HCT116 (cell line): ENCODE measurements around the gene TICAM1.

Experiments used
- CEBPB ChIP-seq: IDR thresholded peaks from 2 replicates; pipeline ENCODE4 v1.6.1; 2012; ENCODE audit warnings: low read depth
- CTCF ChIP-seq, 3 experiments: fragments of 200-600 bp in 1 of 3; sonication (generic) in 1 of 3; IDR thresholded peaks in 2 of 3; conservative IDR thresholded peaks in 1 of 3; 2 replicates each; pipeline ENCODE4 v1.5.1; 2012 to 2017; ENCODE audit warnings: low read depth in 2 of 3, low read length in 2 of 3, antibody characterized with exemption in 1 of 3, borderline replicate concordance in 1 of 3, control low read depth in 1 of 3, mild to moderate bottlenecking in 1 of 3, mixed read lengths in 1 of 3, mixed run types in 1 of 3, moderate library complexity in 1 of 3; ENCODE audit not compliant: insufficient read depth in 1 of 3
- EGR1 ChIP-seq: IDR thresholded peaks from 2 replicates; pipeline ENCODE4 v1.6.1; 2012; ENCODE audit warnings: low read depth
- ELF1 ChIP-seq: IDR thresholded peaks from 2 replicates; pipeline ENCODE4 v1.6.1; 2012; ENCODE audit warnings: low read depth, borderline replicate concordance
- EZH2 ChIP-seq: fragments of 200-600 bp; sonication (generic); IDR thresholded peaks from 2 replicates; pipeline ENCODE4 v1.6.1; 2017; ENCODE audit warnings: antibody characterized with exemption, mixed run types
- MAX ChIP-seq: IDR thresholded peaks from 2 replicates; pipeline ENCODE4 v1.6.1; 2012
- POLR2AphosphoS5 ChIP-seq: IDR thresholded peaks from 2 replicates; pipeline ENCODE4 v1.6.1; 2011; ENCODE audit warnings: mild to moderate bottlenecking, low read depth, low read length, moderate library complexity
- RAD21 ChIP-seq: IDR thresholded peaks from 2 replicates; pipeline ENCODE4 v1.6.1; 2012; ENCODE audit warnings: low read depth, mild to moderate bottlenecking
- REST ChIP-seq: IDR thresholded peaks from 2 replicates; pipeline ENCODE4 v1.6.1; 2012; ENCODE audit warnings: low read depth
- SIN3A ChIP-seq: IDR thresholded peaks from 2 replicates; pipeline ENCODE4 v1.6.1; 2012; ENCODE audit warnings: low read depth
- TCF7L2 ChIP-seq: IDR thresholded peaks from 2 replicates; pipeline ENCODE4 v1.7.0; 2011; ENCODE audit warnings: borderline replicate concordance, inconsistent platforms; ENCODE audit not compliant: insufficient read depth, insufficient read length; ENCODE audit errors: extremely low read depth
- YY1 ChIP-seq: IDR thresholded peaks from 2 replicates; pipeline ENCODE4 v1.6.1; 2011; ENCODE audit warnings: low read length, low read depth, moderate library complexity, mild to moderate bottlenecking; ENCODE audit not compliant: insufficient replicate concordance; ENCODE audit errors: extremely low read depth
- ZNF274 ChIP-seq: fragments of 200-500 bp; sonication (Bioruptor generic); IDR thresholded peaks from 2 replicates; pipeline ENCODE4 v1.6.1; 2014; ENCODE audit warnings: mild to moderate bottlenecking, low read depth, low read length, inconsistent platforms

GRCh38 chr19:4830768-4831265 is 695 bp downstream of the TICAM1 start:
- TF ChIP-seq CTCF (IDR thresholded peaks at IDR 0.05 in 2 of 3, conservative IDR thresholded peaks at IDR 0.05 in 1 of 3; ENCODE audit: borderline replicate concordance in 1 of 3, insufficient read depth in 1 of 3, low read depth in 2 of 3, low read length in 2 of 3) = no peak
- TF ChIP-seq CEBPB = no peak
- no peak for TF ChIP-seq ELF1
- TF ChIP-seq EZH2 = no peak
- TF ChIP-seq EGR1 = no peak
- no peak for TF ChIP-seq RAD21
- no peak for TF ChIP-seq REST
- TF ChIP-seq TCF7L2 = no peak
- TF ChIP-seq YY1 = no peak
- TF ChIP-seq POLR2AphosphoS5 = no peak
- TF ChIP-seq SIN3A = no peak
- no peak for TF ChIP-seq MAX
- no peak for TF ChIP-seq ZNF274
